ENCODE measurements around the gene PHOX2A.
"Not testable (repeated sequence)": the region's sequence is repeated elsewhere in the genome, so short reads cannot be mapped to it uniquely, and the experiment has no call there.

GRCh38 chr11:72201445-72201844, 42.5 kb downstream of the PHOX2A start:
- TF ChIP-seq, protein P1, sequence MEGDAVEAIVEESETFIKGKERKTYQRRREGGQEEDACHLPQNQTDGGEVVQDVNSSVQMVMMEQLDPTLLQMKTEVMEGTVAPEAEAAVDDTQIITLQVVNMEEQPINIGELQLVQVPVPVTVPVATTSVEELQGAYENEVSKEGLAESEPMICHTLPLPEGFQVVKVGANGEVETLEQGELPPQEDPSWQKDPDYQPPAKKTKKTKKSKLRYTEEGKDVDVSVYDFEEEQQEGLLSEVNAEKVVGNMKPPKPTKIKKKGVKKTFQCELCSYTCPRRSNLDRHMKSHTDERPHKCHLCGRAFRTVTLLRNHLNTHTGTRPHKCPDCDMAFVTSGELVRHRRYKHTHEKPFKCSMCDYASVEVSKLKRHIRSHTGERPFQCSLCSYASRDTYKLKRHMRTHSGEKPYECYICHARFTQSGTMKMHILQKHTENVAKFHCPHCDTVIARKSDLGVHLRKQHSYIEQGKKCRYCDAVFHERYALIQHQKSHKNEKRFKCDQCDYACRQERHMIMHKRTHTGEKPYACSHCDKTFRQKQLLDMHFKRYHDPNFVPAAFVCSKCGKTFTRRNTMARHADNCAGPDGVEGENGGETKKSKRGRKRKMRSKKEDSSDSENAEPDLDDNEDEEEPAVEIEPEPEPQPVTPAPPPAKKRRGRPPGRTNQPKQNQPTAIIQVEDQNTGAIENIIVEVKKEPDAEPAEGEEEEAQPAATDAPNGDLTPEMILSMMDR (IDR thresholded peaks at IDR 0.05; ENCODE audit: insufficient read depth, low read length, poor library complexity, severe bottlenecking) = not testable (repeated sequence)
- TF ChIP-seq EZH2phosphoT487 (conservative IDR thresholded peaks at IDR 0.05; ENCODE audit: low read length) = not testable (repeated sequence)

Measured in SU-DHL-6 (cell line).